SIG-M5 treated with dmso at 0.1 percent for 504 hours (cell line): ENCODE data around the gene RAB11FIP3.

Experiments
- DNase-seq: peaks from one replicate; lab custom pipeline; 2025; ENCODE audit not compliant: unreplicated experiment; lab: John Stamatoyannopoulos, UW

The RAB11FIP3 gene

DNA sequence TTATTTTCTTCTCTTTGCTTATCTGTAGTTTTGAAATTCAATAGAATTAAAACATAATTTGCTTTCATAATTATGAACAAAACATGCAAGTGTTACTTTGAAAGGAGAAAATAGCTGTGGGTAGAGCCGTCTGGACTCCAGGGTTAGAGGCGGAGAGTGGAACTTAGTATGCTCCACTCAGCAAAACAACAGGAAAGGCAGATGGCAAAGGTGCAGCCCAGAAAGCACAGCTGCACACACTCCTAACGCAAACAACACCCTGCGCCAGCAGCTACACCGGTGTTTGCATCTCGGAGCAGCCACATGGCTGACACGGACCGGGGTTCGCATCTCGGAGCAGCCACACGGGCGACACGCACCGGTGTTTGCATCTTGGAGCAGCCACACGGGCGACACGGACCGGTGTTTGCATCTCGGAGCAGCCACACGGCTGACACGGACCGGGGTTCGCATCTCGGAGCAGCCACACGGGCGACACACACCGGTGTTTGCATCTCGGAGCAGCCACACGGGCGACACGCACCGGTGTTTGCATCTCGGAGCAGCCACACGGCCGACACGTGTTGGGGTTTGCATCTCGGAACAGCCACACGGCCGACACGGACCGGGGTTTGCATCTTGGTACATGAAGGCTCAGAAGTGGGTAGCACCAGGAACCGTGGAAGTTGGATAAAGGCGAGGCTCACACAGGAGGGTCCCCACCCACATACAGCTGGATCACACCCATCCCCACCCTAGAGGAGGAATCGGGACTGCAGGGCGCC lies 89.9 kb downstream of the RAB11FIP3 start:
- DNase-seq: no peak

DNA sequence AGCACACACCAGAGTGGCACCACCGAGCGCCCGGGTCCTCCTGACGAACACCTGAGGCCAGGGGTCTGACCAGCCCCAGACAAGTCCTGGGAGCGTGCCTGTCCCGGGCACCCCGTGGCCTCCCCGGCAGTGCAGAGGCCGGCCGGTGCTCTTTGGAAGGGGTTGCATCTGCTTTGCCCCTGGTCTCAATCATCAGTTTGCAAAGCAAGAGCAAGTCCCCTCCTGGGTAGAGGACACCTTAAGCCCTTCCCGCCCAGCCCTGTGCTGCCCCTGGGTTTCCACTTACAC lies 90.4 kb downstream of the RAB11FIP3 start:
- DNase-seq: no peak

DNA sequence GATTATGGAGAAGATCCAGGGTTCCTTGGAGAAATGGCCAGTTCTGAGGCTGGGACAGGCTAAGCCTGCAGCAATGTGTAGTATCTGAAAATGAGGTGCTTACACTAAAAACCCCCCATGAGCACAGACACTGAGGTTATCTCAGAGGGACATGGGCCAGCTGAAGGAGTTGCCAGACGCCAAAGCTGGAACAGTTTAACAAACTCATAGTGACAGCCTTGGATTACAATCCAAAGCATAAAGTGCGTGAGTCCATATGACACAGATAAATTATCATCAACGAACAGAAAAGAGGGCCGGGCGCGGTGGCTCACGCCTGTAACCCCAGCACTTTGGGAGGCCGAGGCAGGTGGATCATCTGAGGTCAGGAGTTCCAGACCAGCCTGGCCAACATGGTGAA lies 90.9 kb downstream of the RAB11FIP3 start:
- no peak for DNase-seq

DNA sequence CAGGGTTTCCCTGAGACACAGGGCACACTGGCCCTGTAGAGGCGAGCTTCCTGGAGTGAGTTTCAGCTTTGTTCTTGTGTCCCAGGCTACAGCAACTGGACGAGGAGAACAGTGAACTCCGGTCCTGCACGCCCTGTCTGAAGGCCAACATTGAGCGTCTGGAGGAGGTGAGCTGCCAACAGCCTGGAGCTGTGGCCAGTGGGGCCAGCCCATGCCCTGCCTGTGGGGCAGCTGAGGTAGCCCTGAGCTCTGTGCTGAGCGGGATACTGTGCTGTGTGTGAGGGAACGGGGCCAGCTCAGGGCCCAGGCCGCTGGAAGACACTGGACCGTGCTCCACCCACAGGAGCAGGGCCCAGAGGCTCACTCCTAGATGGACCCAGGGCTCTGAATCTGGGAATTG lies 93.4 kb downstream of the RAB11FIP3 start:
- no peak for DNase-seq

DNA sequence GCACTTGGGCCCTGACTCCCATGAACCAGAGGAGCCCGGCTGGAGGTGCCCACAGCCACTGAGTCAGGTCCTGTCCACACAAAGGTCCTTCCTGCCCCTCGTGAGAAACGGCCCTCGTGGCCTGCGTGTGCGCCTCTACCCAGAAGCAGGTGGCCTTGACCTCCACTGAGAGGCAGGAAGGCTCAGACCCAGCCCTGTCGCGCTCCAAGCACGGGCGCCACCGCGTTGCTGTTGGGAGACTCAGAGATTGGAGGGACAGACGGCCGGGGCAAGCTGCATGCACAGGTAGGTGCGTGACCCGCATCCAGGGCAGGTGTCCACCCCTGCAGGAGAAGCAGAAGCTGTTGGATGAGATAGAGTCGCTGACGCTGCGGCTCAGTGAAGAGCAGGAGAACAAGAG lies 94.0 kb downstream of the RAB11FIP3 start:
- no peak for DNase-seq

DNA sequence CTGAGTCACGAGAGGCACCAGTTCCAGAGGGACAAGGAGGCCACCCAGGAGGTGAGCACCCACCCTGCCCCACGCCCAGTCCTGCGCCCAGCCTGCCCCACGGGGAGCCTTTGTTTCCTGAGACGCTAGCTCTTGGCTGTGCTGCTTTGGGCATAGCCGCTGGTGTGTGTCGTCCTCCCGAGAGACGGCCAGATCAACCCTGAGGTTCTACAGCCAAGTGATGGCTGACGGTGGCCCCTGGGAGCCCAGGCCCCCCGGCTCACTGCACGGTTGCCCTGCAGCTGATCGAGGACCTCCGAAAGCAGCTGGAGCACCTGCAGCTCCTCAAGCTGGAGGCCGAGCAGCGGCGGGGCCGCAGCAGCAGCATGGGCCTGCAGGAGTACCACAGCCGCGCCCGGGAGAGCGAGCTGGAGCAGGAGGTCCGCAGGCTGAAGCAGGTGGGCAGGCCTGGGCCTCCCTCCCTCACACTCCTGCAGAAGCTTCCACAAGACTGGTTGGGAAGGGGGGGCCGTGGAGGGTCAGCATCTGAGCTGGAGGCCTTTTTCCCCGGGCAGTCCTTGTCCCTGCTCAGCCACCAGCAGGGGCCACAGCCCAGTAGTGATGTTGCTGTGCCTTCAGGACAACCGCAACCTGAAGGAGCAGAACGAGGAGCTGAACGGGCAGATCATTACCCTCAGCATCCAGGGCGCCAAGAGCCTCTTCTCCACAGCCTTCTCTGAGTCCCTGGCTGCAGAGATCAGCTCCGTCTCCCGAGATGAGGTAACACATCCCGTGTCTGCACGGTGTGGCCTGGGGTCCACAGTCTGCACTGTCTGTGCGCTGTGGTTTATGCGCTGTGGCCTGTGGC lies 94.6 kb downstream of the RAB11FIP3 start:
- no peak for DNase-seq

DNA sequence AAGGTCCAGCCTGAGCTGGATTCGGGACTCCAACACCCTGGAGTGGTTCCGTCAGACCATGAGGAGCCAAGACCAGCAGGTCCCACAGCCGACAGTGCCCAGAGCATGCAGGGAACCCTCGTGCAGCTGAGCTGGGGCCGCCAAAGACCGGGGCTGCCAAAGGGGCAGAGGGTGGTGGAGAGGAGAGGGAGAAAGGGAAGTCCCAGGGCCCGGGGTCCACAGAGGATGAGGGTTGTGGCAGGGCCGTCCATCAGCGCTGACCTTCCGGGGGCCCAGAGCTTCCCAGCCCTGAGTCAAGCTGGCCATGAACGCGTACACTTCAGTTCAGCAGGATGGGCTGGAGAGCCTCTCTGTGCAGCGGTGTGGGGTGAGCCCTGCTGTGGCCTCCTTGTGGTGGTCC lies 95.4 kb downstream of the RAB11FIP3 start:
- no peak for DNase-seq

DNA sequence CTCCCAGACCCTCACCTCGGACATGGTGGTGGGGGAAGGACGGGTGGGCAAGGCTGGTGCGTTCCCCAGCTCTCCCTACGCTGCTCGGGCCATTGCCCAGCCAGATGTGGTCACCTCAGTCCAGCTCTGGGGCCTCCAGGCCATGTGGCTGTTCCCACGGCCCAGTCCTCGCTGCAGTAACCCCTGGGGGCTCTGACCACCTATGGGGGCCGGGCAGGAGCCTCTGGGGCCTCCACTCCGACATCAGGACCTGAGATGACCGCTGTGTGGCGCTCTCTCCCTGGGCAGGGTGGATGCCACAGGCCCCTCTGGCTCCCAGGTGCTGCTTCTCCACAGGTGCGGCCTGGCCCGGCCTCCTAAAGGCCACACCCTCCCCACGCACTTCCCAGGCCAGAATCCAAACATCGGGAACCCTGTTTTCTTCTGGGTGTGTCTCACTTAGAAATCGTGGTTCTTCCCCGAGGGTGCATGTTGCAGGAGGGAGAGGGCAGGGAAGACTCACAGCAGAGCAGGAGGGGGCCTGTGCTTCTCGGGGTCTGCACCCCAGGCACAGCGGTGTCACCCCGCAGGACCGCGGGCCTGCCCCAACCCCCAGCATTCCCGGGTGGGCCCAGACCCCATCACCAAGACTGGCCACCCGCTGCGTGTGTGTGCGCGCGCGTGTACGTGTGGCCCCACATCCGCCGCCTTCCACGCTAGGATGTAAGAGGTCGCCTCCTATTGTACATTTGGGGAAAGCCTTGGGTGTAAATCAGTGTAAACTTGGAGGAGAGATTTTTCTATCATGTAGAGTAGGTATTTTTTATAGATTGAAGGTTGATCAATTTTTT lies 96.1 kb downstream of the RAB11FIP3 start:
- no peak for DNase-seq

DNA sequence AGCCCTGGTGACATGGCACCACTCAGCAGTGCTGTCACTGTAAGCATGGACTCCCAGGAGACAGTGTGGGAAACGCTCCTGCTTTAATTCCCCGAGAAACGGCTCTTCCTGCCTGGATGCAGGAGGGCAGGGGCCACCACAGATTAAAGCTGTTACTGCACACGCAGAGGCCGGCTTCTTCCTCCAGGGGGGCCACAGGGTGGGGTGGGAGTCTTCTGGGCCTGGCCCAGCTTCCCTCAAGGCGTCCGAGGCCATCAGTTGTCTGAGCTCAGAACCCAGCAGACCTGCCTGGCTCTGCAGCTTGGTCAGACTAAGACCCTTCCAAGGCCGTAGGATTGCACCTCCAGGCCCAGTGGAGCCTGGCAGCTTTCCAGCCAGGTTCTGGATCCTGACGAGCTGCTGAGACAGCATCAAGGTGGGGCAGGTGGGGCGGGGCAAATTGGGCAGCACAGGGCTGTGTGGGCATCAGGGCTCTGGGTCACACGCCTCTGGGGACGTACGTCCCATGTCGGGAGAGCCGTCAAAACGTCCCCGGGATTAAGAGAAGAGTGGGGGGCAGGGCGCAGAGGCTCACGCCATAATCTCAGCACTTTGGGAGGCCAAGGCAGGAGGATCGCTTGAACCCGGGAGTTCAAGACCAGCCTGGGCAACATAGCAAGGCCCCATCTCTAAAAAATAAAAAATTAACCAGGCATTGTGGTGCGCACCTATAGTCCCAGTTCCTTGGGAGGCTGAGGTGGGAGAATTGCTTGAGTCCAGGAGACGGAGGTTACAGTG lies 97.1 kb downstream of the RAB11FIP3 start:
- DNase-seq: no peak

DNA sequence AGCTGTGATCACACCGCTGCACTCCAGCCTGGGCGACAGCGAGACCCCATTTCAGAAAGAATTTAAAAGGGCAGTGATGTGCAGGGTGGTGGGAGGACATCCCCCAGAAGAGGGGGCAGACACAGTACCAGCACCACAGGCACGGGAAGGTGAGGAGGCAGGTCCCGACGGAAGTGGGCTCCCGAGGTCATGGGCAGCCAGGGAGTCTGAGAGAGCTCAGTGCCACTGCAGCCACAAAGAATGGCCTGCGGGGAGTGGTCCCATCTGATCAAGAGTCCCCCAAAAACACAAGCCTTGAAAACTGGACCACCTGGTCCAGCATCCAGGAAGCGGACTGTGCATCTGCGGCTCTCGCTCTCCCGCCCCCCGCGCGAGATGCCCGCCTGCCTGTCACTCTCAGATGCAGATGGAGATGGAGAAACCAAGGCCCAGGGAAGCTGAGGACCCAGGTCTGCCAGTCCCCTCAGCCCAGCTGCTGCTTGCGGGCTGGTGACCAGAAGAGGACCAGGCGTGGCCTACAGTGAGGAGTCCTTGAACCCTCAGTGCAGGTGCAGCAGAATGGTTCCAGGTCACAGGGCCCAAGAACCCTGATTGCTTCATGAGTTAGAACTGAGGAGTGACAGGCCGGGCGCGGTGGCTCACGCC lies 97.8 kb downstream of the RAB11FIP3 start:
- DNase-seq: no peak

DNA sequence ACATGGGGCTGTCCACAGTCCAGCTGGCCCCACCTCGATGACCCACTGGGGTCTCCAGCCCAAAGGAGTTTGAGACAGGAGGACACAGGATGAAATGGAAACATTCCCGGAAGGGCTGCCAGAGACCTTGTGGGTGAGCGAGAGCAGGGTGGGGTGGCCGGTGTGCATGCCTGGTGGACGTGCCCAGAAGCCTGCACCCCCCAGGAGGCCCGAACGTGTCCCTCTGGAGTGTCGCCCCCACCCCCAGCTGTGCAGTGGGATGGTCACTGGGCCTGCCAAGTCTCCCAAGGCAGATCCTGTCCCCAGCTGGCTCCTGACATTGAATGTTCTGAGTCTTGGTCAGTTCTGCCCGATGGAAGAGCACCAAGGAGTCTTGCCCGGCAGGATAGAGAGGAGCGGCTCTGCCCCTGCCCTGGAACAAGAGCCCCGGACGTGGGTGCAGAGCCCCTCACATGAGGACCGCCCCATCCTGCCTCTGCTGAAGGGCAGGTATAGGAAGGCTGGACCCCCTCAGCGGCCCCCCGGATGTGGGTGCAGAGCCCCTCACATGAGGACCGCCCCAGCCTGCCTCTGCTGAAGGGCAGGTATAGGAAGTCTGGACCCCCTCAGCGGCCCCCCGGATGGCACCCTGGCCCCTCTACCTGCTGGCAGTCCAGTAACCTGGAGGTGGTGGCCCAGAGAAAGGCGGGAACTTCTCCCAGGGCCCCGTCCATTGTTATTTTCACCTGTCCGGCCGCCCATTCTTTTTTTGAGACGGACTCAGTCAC lies 99.0 kb downstream of the RAB11FIP3 start:
- DNase-seq: no peak

DNA sequence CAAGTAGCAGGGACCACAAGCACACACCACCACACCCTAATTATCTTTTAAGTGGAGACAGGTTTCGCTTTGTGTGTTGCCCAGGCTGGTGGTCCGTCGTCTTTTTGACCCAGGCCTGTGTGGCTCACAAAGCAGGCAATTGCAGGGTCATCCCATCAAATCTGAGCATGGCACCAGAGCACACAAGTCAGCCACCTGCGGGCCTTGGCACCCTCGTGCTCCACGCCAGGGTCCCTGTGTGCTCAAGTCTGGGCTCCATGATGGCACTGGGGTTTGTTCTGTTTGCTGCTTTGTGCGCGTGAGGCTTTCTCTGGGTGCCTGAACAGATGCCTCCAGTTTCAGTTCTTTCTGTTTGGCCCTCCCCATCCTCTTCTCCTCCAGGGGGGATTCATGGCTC lies 99.7 kb downstream of the RAB11FIP3 start:
- no peak for DNase-seq

DNA sequence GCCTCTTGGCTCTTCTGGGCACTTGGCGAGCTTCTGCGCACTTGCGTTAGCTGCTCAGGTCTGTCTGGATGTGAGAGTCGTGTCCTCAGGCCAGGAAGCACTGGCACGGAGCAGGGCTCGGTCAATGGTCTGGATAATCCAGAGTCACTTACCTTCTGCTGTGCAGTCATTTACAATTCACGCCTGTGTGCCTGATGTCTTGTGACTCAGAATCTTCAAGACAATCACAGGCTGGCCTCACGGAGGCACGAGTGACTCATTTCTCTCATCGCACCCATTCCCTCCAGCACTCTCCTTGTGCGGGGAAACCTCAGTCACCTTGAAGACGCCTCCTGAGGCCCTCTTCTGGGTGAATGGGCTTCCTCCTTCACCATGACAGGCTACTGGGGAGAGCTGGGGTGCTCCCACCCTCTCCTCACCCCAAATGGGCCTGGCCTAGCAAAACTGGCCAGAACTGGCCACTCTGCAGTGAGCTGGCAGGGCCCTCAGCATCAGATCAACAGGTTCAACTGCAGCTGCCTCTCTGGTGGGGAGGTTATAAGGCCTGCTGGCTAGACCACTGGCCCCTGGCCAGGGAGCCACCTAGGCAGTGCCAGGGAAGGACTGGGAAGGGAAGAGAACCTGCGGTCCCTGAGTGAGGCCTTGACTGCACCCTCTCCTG lies 100.2 kb downstream of the RAB11FIP3 start:
- peak; percentile 60 for DNase-seq

DNA sequence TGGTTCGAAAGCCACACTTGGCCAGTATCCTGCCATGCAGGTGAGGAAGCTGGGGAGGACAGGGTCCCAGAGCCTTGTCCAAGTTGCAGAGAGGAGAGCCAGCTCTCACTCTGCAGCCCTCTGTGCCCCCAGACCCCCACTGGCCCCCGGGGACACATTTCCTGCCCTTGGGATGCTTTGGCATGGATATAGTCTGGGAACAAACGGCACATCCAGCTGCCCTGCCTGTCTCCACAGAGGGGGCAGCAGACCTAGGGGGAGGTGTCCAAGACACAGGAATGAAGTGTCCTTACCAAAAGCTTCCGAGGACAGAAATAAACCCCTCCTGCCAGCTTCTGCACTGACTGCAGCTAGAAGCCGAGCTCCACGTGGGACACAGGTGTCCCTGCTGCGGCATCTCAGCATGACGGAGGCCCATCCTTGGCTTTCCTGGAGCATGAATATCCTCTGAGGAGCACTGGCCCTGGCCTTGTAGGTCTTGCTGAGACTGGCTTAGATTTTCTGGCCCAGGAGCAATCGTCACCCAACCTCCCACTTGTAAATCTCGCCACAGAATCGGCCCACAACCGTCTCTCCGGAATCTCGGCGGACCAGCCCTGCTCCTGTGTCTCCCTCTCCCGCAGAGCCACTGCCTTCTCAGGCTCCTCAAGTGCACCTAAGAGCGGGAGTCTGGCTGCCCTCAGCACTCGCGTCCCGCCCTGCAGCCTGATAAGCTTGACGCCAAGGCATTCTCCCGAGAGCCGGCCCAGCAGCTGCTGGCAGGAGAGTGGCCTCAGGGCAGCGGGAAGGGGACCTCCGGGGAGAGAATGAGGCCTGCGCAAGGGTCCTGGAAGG lies 100.9 kb downstream of the RAB11FIP3 start:
- no peak for DNase-seq

DNA sequence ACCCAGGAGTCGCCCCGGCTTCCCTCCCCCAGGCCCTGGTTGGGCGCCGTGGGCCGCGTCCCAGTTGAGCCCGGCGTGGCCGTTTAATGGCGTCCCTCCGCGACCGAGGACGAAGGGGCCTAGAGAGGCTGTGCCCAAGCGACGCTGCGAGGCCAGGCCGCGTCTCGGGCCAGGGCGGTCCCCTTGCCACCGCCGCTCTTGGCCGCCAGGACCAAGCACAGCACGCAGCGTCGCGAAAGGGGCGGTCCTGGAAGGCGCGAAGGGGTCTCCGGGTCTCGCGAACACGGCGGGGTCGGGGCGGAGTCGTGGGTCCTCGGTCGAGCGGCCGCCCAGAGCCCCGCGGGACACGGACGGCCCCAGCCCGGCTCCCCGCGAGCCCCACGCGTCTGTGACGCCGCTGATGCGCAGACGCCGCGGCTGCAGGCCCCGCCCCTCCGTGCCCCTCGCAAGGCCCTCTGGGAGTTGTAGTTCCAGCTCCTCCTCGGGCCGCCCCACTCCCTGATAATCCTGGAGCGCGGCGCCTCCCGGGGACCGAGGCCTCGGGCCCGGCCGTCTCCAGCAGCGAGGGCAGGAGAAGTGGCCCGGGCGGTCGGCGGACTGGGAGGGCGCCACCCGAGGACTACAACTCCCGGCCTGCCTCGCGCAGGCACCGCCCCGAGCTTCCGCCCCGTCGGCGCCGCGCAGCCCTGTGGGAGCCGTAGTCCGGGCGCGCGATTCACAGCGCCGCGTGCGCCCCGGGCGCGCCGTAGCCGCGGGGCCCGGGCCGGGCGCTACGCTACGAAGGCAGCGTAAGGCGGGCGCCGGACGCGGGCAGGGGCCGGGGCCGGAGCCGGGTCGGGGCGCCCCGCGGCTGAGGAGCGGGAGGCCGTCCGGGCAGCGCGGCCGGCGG lies 101.8 kb downstream of the RAB11FIP3 start, which contains the start of gene CAPN15:
Gene CAPN15, plus strand, starts transcription at position 698 of the 889 bp plus-strand sequence. CDS start 19,127 bp downstream, outside the sequence.
- peak; percentile 75 for DNase-seq

DNA sequence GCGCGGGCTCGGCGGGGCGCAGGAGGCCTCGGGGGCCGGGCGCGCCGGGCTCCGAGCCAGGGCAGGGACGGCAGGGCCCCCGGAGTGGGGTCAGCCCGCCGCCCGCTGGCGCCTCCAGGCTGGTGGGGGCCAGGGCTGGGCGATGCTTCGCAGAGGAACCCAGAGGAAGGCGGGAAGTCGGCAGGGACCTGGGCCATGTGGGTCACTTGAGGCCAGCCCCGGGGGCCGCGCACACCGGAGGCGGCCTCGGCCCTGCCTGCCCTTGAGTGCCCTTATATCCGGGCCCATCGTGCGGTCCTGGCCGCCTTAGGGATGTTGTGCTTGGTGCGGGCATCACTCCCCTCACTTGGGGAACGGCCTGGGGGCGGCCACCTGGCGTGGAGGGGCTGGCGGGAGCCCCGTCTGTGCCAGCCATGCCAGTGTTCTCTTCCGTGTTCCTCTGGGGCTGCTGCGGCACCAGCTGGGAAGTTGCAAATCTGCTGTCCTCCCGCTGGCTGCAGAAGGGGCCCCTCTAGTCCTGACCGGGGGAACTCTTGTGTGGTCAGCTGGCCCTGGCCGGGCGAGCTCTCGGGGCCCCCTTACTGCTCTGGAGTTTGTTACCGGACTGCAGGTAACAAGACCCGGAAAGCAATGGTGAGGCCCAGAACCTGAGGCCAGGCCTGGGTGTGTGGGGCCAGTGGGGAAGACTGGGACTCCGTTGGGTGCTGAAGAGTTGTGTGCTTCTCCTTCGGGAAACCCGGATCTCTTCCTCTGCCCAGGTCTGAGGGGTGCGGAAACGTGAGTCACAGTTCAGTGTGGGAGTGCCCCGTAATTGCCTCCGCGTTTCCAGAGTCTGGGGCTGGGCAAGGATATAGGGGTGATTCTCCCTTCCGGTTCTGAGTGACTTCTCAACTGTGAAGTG lies 102.9 kb downstream of the RAB11FIP3 start:
- DNase-seq: peak; percentile 49
